ENCODE data around the gene WRNIP1.

- no peak for TF ChIP-seq CTCF (IDR thresholded peaks at IDR 0.05 in 8 of 11, conservative IDR thresholded peaks at IDR 0.05 in 3 of 11)
- TF ChIP-seq POLR2A (IDR thresholded peaks at IDR 0.05): no peak
- TF ChIP-seq POLR2AphosphoS5 (IDR thresholded peaks at IDR 0.05): no peak
Measured at GRCh38 chr6:2831392-2831791, 66.2 kb downstream of the WRNIP1 start.

Measured in spleen (tissue), 7 donors.